Upper lobe of left lung (tissue), 4 donors: ENCODE results near the gene MAP6D1.

Experiments used
- CTCF ChIP-seq, 6 experiments: fragments of 450-650 bp in 4 of 6; fragments of 200-600 bp in 2 of 6; sonication (generic) in 2 of 6; IDR thresholded peaks; one replicate each; pipeline ENCODE4 v1.5.1; 2016 to 2019; ENCODE audit warnings: antibody characterized with exemption in 6 of 6
- EP300 ChIP-seq, 4 donors: sonication (generic); formaldehyde crosslinking; IDR thresholded peaks; one replicate each; pipeline ENCODE4 v1.5.1; 2017; ENCODE audit warnings: antibody characterized with exemption in 4 of 4, control low read depth in 2 of 4
- POLR2A ChIP-seq, 4 donors: fragments of 450-650 bp; IDR thresholded peaks; one replicate each; pipeline ENCODE4 v1.5.1; 2016 to 2017; ENCODE audit warnings: antibody characterized with exemption in 4 of 4, mild to moderate bottlenecking in 2 of 4
- POLR2AphosphoS5 ChIP-seq, 2 donors: sonication (generic); formaldehyde crosslinking; IDR thresholded peaks; one replicate each; pipeline ENCODE4 v1.5.1; 2017; ENCODE audit warnings: antibody characterized with exemption in 2 of 2

- no peak for TF ChIP-seq CTCF (IDR thresholded peaks at IDR 0.05)
- TF ChIP-seq POLR2A (IDR thresholded peaks at IDR 0.05) = no peak
- no peak for TF ChIP-seq POLR2AphosphoS5 (IDR thresholded peaks at IDR 0.05)
- no peak for TF ChIP-seq EP300 (IDR thresholded peaks at IDR 0.05)
These were observed 43.4 kb upstream of the MAP6D1 start for GRCh38 chr3:183868796-183869195.
